ENCODE results near the gene PIK3C2B.

The PIK3C2B gene

GRCh38 chr1:204459706-204460105 is 34.9 kb downstream of the PIK3C2B start:
- no peak for DNase-seq

GRCh38 chr1:204457666-204458065 is 36.9 kb downstream of the PIK3C2B start:
- DNase-seq = no peak

- no peak for DNase-seq
These were observed 37.7 kb downstream of the PIK3C2B start for GRCh38 chr1:204456826-204457442.

GRCh38 chr1:204455831-204456145 is 38.8 kb downstream of the PIK3C2B start:
- DNase-seq = no peak

DNA sequence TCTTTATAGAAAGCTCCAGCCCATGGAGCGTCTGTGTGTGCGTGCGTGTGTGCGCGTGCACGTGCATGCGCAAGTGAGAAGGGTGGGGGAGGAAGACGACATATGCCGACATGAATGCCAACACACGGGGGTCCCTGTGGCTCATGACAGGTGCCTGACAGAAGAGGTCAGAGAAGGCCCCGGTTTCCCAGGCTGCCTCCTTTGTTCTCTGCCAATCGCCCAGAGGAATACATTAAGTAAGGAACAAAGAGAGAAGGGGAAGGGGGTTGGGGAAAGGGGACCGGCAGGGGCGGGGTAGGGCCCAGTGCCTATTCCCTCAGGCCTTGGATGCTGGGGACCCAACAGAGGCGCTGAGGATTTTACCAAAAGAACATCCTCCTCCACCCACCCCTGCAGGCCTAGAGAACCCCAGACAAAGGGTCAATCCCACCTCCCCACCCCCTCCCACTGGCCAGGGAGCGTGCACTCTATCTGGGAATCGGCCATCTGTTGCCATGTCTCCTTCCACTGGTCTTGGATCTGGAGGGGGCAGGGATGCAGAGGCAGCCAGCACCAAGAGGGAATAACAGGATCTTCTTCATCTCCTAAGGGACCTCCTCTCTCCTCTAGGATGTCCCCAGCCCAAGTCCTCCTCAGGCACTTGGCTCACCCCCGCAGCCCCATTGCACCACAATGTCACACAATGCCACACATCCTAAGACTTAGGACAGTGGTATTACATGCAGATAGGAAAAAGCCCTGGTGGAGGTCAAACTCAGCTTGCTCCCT is 39.4 kb downstream of the PIK3C2B start:
- no peak for DNase-seq

DNA sequence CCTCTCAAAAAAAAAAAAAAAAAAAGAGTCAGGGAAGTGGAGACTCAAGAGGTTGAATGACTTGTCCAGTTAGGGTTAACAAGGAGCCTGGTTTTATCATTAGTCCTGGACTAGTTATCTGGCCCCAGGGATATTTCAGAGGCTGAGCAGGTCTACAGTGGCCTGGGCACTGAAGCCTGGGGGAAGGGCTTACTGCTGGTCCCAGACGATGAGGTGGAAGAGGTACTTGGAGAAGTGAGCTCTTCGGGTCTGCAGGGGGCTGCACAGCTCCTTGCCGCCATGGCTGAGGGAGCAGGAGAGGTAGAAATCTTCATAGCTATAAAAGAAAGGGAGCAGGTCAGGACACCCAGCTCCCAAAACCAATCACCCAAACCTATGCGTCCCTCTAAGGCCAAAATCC is 40.1 kb downstream of the PIK3C2B start:
- DNase-seq = no peak

- DNase-seq = no peak
These were observed 41.3 kb downstream of the PIK3C2B start for GRCh38 chr1:204453141-204453772.

DNA sequence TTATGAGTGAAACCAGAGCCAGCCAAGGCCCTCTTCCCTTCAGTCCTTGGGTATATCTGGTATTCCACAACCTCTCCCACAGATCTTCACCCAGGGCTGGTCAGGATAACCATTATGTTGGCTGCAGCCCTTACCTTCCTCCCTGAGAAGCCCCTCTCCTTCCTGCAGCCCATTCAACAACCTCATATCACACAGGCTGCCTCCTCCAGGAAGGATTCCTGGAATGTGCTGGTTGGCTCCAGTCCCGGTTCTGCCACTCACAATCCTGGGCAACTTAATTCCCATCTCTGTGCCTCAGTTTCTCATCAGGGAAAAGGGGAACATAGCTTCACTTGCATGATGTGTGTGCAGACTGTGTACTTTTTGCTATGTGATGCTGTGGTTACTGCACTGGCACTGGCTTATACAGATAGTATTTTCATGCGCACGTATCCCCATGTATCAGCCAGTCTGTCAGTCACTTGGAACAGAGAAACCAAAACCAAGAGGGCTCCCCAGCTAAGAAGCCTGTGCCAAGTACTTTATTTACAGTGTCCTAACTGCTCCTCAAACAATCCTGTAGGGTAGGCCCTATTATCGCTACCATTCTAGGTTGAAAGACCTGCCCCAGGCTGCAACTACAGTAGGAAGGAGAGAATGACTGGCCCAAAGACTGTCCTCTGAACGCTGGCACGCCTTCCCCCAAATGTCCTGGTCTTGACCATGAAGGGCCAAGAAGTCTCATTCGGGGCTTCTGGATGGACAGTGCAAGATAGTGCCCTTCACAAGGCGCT is 43.1 kb downstream of the PIK3C2B start:
- no peak for DNase-seq

DNA sequence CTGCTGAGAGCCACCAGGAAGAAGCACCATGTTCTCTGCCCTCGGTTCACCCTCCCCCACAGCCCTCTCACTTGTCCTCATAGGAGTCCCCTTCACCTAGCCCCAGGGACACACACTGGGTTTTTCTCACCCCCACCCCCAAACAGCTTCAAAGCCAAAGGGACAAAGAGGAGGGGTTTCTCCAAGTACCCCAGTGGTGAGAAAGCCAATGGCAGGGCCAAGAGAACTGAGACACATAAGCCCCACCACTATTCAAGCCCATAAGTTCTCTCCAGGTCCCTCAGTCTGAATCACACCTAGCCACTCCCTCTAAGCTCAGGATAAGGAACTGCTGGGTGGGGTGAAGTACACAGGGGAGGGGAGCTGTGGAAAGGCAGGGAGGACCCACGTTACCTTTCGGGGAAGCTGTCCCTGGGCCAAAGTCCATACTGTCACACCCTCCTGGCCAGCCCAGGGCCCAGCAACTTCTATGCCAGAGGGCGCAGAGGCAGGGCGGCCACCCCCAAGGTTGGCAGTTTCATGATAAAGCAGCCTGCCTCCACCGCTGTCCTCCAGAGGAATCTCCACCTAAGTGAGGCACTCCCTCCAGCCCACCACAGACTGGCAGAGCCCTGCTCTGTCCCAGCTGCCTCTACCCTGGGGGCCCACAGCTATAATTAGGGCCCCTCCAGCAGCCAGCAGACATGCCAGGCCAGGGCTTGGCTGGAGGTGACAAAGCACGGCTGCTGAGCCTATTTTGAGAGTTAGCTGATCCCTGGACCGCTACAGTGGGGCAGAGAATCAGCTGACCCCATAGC is 43.9 kb downstream of the PIK3C2B start:
- no peak for DNase-seq

DNA sequence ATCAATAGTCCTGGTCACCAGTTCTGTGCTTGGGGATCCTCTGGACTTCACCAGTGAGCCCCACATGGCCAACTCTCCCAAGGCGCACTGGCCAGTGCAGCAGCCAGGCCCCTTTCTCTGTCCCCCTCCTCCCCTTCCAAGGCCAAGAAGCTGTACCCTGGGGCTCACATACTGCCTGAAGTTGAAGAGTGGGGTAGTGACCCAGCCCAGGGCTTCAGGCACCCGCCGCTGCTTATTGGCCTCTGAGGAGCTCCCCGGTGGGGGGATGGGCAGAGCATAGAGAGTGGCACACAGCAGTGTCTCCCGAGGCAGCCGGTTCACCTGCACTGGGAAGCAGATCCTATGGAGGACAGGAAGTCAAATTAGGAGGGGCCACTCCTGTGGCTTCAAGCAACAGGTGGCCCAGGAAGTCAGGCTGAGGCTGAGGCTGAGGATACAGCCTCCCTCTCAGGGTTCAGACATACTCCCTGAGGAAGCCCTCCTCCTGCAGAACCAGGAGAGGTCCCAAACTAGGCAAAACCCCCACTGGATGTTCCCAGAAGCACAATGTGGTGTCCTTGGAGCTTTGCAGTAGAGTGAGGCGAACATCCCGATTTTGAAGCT is 44.8 kb downstream of the PIK3C2B start:
- no peak for DNase-seq

GRCh38 chr1:204448991-204449677 is 45.5 kb downstream of the PIK3C2B start:
- no peak for DNase-seq

DNA sequence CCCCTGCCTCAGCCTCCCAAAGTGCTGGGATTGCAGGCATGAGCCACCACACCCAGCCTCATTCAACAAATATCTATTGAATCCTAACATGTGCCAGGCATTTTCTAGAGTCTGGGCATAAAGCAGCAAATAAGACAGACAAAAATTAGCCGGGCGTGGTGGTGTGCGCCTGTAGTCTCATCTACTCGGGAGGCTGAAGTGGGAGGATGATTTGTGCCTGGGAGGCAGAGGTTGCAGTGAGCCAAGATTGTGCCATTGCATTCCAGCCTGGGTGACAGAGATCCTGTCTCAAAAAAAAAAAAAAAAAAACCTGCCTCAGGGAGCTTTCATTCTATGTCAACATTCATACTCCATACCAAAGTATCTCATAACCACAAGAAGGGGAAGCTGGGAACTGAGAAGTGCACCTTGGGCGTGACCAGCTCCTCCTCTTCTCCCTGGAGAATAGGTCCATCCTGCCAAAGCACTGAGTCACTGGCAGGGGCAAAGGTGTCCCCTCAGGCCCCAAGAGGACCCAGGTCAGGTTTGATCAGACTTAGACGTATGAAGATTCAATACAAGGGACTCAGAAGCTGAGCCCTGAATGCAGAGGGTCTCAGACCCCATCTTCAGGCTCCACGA is 46.2 kb downstream of the PIK3C2B start:
- no peak for DNase-seq

- DNase-seq = no peak
These were observed 46.9 kb downstream of the PIK3C2B start for GRCh38 chr1:204447736-204448135.

GRCh38 chr1:204447190-204447589 is 47.4 kb downstream of the PIK3C2B start:
- no peak for DNase-seq

DNA sequence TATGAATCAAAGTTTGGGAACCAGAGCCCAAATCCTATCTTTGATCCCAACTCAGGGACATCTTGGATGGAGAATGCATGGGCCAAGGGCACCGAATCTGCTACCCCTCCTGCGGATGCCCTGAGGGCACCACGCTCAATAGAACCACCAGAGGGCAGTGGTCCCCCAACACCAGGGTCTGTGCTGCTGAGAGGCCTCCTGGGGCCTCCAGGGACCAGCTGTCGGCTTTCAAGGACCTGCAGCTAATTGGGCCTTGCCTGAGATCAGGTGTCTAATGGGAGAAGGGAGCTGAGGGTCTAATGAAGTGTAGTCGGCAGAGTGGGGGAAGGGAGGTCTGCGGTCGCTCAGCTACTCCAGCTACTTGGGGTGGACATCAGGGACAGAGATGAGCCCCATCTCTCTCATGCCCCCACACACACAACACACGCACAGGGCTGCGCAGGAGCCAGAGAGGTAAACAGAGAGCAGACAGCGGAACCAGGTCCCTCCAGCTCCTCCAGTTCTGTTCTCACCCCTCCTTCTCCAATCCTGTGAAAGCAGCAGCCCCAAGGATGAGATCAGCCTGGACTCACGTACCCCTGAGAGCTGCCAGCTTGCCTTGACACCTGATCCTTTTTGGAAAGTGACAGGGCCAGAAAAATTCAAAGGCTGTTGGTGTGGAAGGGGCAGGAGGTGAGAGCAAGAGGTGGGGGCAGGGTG is 48.0 kb downstream of the PIK3C2B start:
- DNase-seq = peak; percentile 96

DNA sequence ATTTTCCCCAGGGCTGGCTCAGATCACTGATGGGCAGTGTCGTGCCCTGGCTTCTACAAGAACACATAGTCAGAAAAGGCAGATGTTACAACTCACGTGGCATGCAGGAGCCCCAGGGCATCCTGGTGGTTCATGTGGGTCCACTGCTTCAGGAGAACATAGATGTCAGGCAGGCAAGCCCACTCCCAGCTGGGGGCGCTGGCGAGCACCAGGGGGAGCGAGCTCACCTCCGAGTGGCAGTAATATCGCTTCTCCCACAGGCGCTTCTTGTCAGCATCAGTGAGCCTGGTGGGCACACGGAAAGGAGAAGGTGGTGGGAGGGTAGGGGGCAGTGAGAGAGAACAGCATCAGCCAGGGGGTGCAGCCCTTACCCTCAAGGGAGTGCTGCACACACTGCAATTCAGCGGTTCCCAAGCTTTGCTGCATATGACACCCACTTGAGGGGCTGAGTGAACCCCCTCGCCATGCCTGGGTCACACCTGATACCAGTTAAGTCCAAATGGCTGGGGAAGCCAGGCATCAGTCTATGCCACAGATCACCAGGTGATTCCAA is 48.7 kb downstream of the PIK3C2B start:
- DNase-seq = peak; percentile 36
